Measurements from ENCODE around the gene RITA1.
"Not testable (repeated sequence)": the region's sequence is repeated elsewhere in the genome, so short reads cannot be mapped to it uniquely, and the experiment has no call there.

The RITA1 gene

DNA sequence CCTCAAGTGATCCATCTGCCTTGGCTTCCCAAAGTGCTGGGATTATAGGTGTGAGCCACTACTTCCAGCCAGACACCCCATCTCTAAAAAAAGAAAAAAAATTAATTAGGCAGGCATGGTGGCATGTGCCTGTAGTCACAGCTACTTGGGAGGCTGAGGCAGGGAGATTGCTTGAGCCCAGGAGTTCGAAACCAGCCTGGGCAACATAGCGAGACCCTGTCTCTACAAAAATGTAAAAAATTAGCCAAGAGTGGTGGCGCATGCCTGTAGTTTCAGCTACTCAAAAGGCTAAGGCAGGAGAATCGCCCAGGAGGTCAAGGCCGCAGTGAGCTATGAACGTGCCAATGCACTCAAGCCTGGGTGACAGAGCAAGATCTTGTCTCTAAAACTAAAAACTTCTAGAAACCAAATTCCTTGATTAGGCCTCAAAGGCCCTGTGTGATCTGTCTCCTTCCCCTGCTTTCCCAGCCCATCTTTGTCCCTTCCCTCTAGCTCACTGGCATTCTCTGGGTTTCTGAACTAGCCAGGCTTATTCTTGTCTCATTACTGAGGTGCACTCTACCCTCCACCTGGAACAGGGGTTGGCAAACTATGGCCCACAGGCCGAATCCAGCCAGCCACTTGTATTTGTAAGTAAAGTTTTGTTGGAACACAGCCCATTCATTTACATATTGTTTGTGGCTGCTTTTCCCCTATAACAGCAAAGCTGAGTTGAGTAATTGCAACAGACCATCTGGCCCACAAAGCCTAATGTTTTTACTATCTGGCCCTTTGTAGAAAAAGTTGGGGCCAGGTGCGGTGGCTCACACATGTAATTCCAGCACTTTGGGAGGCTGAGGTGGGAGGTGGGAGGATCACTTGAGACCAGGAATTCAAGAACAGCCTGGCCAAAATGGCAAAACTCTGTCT, 18.6 kb downstream of the RITA1 start:
- no peak for DNase-seq (ENCODE audit: low read depth)
- H3K4me3 ChIP-seq (ENCODE audit: low read depth, low read length), result no peak overlapping the region
- no peak for TF ChIP-seq CTCF (IDR thresholded peaks at IDR 0.05; ENCODE audit: low read depth, low read length, missing control alignments)

DNA sequence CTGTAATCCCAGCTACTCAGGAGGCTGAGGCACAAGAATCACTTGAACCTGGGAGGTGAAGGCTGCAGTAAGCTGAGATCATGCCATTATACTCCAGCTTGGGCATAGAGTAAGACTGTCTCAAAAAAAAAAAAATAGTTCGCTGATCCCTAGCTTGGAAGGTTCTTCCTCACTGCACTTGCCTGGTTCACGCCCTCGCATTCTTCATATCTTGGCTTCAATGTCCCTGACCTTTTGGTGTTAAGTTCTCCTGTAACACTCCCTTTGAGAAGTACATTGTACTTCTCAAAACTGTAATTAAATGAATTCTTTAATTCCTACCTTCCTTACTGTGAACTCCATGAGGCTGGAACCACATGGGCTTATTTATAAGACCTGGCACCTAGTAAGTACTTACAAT, 19.3 kb downstream of the RITA1 start:
- no peak overlapping the region for H3K4me3 ChIP-seq (ENCODE audit: low read depth, low read length)
- no peak for TF ChIP-seq CTCF (IDR thresholded peaks at IDR 0.05; ENCODE audit: low read depth, low read length, missing control alignments)
- DNase-seq (ENCODE audit: low read depth), result no peak

GRCh38 chr12:113206802-113207201, 21.3 kb downstream of the RITA1 start:
- DNase-seq (ENCODE audit: low read depth); H3K4me3 ChIP-seq (ENCODE audit: low read depth, low read length): not testable (repeated sequence)

DNA sequence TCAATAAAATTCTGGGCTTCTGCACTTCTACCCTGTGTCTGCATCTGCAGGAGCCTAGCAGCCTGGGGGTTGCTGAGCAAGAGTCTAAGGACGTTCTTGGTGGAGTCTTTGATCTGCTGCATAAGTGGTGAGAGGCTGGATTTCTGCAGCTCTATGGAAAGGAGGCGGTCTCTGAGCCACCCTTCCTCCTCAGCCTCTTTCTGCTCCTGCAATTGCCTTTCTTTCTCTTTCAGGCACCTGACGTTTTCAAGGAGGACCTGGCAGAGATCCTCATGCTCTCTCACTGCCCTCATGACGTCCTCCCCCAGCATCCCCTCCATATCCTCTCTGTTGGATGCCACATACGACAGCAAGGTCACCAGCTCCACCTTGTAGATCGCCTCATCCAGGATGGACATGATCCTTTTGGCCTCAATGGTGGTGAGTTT, 22.1 kb downstream of the RITA1 start:
- TF ChIP-seq CTCF (IDR thresholded peaks at IDR 0.05; ENCODE audit: low read depth, low read length, missing control alignments), result no peak
- no peak for DNase-seq (ENCODE audit: low read depth)
- H3K4me3 ChIP-seq (ENCODE audit: low read depth, low read length), result peak overlapping the region; percentile 25; the same call in 1 of the 2 replicates

DNA sequence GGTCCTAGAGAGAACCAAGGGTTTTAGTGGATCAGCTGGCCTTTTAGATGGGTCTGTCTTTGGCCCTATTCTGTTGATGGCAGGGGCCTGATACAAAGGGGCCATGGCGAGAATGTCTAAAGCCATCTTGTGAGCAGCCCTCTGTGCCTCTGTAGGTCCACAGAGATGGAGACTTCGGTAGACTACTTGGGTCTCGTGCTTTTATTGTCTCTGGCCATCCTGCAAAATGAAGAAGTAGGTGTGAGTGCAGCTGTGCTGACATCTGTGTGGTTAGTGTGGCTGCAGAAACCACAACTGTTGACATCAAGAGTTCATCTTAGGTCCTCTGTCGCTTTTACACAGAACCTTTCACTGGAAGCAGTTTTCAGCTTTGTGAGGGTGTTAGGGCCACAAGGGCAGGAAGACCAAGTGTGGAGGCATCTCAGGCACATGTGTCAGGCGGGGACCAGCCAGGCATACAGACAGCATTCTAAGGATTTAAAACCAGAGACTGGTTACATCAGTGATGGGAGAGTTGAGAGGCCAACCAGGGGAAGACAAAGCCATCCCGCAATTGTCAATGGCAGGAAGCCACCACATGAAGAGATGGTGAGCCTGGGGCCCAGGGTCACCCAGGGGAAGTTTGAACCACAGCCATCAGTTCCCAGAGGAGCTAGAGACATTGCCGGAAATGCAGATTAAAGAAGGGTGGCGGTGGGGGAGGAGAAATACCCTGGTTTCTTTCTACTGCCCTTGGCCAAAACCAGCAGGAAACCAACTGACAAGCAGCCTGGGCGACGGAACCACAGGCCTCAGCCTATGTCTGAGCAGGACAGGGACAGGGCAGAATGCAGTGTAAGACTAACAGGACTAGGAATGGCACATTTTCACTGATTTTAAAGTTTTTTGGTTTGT, 22.8 kb downstream of the RITA1 start:
- peak overlapping the region; percentile 25; the same call in 1 of the 2 replicates for H3K4me3 ChIP-seq (ENCODE audit: low read depth, low read length)
- no peak for TF ChIP-seq CTCF (IDR thresholded peaks at IDR 0.05; ENCODE audit: low read depth, low read length, missing control alignments)
- DNase-seq (ENCODE audit: low read depth), result peak; percentile 97

DNA sequence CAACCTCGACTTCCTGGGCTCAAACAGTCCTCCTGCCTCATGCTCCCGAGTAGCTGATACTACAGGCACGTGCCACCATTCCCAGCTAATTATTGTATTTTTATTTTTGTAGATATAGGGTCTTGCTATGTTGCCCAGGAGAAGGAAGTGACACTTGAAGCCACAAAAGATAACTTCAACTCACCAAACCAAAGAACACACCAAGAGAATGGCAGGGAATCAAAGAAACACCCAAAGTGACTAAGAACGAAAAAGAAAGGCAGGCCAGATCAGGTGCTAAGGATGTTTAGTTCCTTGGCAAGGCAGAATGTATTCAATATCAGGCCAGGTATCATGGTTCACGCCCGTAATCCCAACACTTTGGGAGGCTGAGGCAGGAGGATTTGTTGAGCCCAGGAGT, 25.6 kb downstream of the RITA1 start:
- no peak for TF ChIP-seq CTCF (IDR thresholded peaks at IDR 0.05; ENCODE audit: low read depth, low read length, missing control alignments)
- no peak overlapping the region for H3K4me3 ChIP-seq (ENCODE audit: low read depth, low read length)
- DNase-seq (ENCODE audit: low read depth), result no peak

DNA sequence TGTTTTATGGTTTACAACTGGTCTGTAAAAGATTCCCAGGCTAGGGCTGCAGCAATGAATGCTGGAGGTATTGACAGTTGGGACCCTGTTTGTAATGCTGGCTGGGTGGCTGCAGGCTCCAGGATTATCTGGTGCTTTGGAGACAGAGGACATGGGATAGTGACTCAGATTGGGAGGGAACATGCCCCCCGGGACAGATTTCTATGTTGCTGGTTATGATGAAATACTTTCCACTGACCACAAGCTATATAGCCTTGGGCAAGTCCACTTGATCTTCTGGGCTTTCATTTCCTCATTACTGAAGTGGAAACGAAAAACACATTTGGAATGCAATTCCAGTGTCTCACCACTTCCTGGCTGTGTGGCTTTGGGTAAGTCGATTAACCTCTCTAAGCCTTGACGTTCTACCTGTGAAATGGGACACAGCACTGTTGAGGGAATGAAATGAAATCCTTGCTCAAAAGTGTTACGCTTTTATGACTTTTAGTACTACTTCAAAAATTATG, 29.4 kb downstream of the RITA1 start:
- DNase-seq (ENCODE audit: low read depth), result peak; percentile 54
- TF ChIP-seq CTCF (IDR thresholded peaks at IDR 0.05; ENCODE audit: low read depth, low read length, missing control alignments), result no peak
- no peak overlapping the region for H3K4me3 ChIP-seq (ENCODE audit: low read depth, low read length)
